GM23338 (cell line): Measurements from ENCODE around the gene GPC6.

ENCODE experiments used
- CREB1 ChIP-seq: fragments of 250-450 bp; sonication (Bioruptor Pico); IDR thresholded peaks from 2 replicates; pipeline ENCODE4 v1.5.0; 2020; ENCODE audit warnings: low read depth, mild to moderate bottlenecking, moderate library complexity
- CTCF ChIP-seq, 2 experiments: fragments of 200-600 bp in 1 of 2; sonication (generic) in 1 of 2; conservative IDR thresholded peaks; 2 replicates each; pipeline versions ENCODE4 v1.5.1 to v1.6.1; 2016 to 2017; ENCODE audit warnings: antibody characterized with exemption in 2 of 2, low read depth in 2 of 2, mild to moderate bottlenecking in 2 of 2, moderate library complexity in 1 of 2
- EZH2 ChIP-seq: fragments of 200-600 bp; sonication (generic); IDR thresholded peaks from one replicate; pipeline ENCODE4 v1.8.0; 2017; ENCODE audit warnings: antibody characterized with exemption, mild to moderate bottlenecking, low read depth; ENCODE audit not compliant: unreplicated experiment
- EZH2phosphoT487 ChIP-seq: fragments of 200-600 bp; sonication (generic); IDR thresholded peaks from one replicate; pipeline ENCODE4 v1.8.1; 2018; ENCODE audit warnings: antibody characterized with exemption; ENCODE audit not compliant: unreplicated experiment
- JUNB ChIP-seq: IDR thresholded peaks from one replicate; pipeline ENCODE4 v1.6.1; 2016; ENCODE audit warnings: antibody characterized with exemption; ENCODE audit not compliant: unreplicated experiment
- POLR2AphosphoS5 ChIP-seq: IDR thresholded peaks from 2 replicates; pipeline ENCODE4 v1.6.1; 2016; ENCODE audit warnings: antibody characterized with exemption, low read depth
- STAT1 ChIP-seq: IDR thresholded peaks from one replicate; pipeline ENCODE4 v1.6.1; 2016; ENCODE audit warnings: antibody characterized with exemption; ENCODE audit not compliant: unreplicated experiment
- TF ChIP-seq, protein P1 (sequence below): fragments of 250-450 bp; sonication (Bioruptor Pico); IDR thresholded peaks from 2 replicates; pipeline ENCODE4 v1.5.0; 2020; ENCODE audit warnings: mild to moderate bottlenecking, moderate library complexity
- TF ChIP-seq, protein P2 (sequence below): IDR thresholded peaks from one replicate; pipeline ENCODE4 v1.6.1; 2018; ENCODE audit warnings: antibody characterized with exemption; ENCODE audit not compliant: unreplicated experiment
- TF ChIP-seq, protein P3 (sequence below): IDR thresholded peaks from 2 replicates; pipeline ENCODE4 v1.6.1; 2016; ENCODE audit warnings: antibody characterized with exemption

DNA sequence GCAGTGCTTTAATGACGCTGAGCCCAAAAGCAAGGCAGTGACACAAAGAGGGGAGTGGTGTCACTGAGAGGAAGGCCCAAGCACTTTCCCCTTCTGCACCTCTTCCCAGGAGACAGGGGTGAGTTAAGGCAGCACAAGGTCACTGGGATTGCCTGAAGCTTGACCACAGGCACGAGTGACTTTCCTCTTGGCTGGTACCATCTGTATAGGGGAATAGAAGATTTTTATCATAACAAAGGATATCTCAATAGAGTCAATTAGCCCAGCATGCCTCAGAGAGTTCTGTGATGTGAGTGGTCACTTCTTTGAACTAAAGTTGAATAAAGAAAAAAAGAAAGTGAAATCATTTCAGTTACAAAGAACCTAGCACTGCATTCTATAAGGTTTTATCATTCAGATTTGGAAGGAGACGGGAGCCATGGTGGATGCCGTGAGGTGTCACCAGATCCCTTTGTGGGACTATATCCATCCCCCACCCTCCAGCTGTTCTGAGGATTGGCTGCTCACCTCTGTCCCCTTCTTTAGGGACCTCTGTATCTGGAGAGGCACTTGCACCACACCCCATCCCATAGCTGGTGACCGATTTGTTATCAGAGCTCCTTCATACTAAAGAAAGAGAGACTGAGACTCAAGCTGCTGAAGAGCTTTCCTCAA lies 961.7 kb downstream of the GPC6 start:
- TF ChIP-seq CTCF (conservative IDR thresholded peaks at IDR 0.05; ENCODE audit: low read depth in 2 of 2) (no peak), CREB1 (no peak), POLR2AphosphoS5 (no peak), JUNB (no peak), EZH2 (no peak), EZH2phosphoT487 (no peak), STAT1 (no peak)
- TF ChIP-seq, protein P1, sequence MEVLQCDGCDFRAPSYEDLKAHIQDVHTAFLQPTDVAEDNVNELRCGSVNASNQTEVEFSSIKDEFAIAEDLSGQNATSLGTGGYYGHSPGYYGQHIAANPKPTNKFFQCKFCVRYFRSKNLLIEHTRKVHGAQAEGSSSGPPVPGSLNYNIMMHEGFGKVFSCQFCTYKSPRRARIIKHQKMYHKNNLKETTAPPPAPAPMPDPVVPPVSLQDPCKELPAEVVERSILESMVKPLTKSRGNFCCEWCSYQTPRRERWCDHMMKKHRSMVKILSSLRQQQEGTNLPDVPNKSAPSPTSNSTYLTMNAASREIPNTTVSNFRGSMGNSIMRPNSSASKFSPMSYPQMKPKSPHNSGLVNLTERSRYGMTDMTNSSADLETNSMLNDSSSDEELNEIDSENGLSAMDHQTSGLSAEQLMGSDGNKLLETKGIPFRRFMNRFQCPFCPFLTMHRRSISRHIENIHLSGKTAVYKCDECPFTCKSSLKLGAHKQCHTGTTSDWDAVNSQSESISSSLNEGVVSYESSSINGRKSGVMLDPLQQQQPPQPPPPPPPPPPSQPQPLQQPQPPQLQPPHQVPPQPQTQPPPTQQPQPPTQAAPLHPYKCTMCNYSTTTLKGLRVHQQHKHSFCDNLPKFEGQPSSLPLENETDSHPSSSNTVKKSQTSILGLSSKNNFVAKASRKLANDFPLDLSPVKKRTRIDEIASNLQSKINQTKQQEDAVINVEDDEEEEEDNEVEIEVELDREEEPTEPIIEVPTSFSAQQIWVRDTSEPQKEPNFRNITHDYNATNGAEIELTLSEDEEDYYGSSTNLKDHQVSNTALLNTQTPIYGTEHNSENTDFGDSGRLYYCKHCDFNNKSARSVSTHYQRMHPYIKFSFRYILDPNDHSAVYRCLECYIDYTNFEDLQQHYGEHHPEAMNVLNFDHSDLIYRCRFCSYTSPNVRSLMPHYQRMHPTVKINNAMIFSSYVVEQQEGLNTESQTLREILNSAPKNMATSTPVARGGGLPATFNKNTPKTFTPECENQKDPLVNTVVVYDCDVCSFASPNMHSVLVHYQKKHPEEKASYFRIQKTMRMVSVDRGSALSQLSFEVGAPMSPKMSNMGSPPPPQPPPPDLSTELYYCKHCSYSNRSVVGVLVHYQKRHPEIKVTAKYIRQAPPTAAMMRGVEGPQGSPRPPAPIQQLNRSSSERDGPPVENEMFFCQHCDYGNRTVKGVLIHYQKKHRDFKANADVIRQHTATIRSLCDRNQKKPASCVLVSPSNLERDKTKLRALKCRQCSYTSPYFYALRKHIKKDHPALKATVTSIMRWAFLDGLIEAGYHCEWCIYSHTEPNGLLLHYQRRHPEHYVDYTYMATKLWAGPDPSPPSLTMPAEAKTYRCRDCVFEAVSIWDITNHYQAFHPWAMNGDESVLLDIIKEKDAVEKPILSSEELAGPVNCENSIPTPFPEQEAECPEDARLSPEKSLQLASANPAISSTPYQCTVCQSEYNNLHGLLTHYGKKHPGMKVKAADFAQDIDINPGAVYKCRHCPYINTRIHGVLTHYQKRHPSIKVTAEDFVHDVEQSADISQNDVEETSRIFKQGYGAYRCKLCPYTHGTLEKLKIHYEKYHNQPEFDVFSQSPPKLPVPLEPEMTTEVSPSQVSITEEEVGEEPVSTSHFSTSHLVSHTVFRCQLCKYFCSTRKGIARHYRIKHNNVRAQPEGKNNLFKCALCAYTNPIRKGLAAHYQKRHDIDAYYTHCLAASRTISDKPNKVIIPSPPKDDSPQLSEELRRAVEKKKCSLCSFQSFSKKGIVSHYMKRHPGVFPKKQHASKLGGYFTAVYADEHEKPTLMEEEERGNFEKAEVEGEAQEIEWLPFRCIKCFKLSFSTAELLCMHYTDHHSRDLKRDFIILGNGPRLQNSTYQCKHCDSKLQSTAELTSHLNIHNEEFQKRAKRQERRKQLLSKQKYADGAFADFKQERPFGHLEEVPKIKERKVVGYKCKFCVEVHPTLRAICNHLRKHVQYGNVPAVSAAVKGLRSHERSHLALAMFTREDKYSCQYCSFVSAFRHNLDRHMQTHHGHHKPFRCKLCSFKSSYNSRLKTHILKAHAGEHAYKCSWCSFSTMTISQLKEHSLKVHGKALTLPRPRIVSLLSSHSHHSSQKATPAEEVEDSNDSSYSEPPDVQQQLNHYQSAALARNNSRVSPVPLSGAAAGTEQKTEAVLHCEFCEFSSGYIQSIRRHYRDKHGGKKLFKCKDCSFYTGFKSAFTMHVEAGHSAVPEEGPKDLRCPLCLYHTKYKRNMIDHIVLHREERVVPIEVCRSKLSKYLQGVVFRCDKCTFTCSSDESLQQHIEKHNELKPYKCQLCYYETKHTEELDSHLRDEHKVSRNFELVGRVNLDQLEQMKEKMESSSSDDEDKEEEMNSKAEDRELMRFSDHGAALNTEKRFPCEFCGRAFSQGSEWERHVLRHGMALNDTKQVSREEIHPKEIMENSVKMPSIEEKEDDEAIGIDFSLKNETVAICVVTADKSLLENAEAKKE (CRISPR knock-in tag), result no peak
- TF ChIP-seq, protein P2, sequence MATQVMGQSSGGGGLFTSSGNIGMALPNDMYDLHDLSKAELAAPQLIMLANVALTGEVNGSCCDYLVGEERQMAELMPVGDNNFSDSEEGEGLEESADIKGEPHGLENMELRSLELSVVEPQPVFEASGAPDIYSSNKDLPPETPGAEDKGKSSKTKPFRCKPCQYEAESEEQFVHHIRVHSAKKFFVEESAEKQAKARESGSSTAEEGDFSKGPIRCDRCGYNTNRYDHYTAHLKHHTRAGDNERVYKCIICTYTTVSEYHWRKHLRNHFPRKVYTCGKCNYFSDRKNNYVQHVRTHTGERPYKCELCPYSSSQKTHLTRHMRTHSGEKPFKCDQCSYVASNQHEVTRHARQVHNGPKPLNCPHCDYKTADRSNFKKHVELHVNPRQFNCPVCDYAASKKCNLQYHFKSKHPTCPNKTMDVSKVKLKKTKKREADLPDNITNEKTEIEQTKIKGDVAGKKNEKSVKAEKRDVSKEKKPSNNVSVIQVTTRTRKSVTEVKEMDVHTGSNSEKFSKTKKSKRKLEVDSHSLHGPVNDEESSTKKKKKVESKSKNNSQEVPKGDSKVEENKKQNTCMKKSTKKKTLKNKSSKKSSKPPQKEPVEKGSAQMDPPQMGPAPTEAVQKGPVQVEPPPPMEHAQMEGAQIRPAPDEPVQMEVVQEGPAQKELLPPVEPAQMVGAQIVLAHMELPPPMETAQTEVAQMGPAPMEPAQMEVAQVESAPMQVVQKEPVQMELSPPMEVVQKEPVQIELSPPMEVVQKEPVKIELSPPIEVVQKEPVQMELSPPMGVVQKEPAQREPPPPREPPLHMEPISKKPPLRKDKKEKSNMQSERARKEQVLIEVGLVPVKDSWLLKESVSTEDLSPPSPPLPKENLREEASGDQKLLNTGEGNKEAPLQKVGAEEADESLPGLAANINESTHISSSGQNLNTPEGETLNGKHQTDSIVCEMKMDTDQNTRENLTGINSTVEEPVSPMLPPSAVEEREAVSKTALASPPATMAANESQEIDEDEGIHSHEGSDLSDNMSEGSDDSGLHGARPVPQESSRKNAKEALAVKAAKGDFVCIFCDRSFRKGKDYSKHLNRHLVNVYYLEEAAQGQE, result no peak
- TF ChIP-seq, protein P3, sequence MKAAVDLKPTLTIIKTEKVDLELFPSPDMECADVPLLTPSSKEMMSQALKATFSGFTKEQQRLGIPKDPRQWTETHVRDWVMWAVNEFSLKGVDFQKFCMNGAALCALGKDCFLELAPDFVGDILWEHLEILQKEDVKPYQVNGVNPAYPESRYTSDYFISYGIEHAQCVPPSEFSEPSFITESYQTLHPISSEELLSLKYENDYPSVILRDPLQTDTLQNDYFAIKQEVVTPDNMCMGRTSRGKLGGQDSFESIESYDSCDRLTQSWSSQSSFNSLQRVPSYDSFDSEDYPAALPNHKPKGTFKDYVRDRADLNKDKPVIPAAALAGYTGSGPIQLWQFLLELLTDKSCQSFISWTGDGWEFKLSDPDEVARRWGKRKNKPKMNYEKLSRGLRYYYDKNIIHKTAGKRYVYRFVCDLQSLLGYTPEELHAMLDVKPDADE, result no peak
